WTC11 (cell line): ENCODE results near the gene GALNTL6. TPM values are rescaled to one million over a fixed set of nuclear protein-coding genes. Genes with fewer than 3 reads are reported as not detected.

Experiments
- ATAC-seq: fragments of 200-7000 bp; cut with Tn5 transposase; 2 replicates; pipeline ENCODE4 v1.10.0; 2021; ENCODE audit warnings: mild to moderate bottlenecking, moderate library complexity
- CTCF ChIA-PET: fragments of 300-600 bp; sonication (Branson Sonifier 250); formaldehyde crosslinking; loops from one replicate; lab custom pipeline; 2021; ENCODE audit warnings: antibody characterized with exemption; lab: Charles Lee
- POLR2A ChIA-PET: fragments of 350-600 bp; sonication (Branson Sonifier 250); formaldehyde crosslinking; loops from one replicate; lab custom pipeline; 2021; ENCODE audit warnings: antibody characterized with exemption; lab: Charles Lee
- DNase-seq: peaks from one replicate; pipeline ENCODE4 v3.0.0; 2021; ENCODE audit warnings: low spot score
- H3K27ac Mint-ChIP-seq: 2 replicates; pipeline ENCODE4 v1.8.0; 2021; ENCODE audit warnings: mixed read lengths
- H3K27me3 Mint-ChIP-seq: 2 replicates; pipeline ENCODE4 v1.8.0; 2021; ENCODE audit warnings: low read depth, mild to moderate bottlenecking, moderate library complexity, mixed read lengths
- H3K36me3 Mint-ChIP-seq: 2 replicates; pipeline ENCODE4 v1.8.0; 2021; ENCODE audit warnings: mixed read lengths
- H3K4me1 Mint-ChIP-seq: 2 replicates; pipeline ENCODE4 v1.8.0; 2022; ENCODE audit warnings: mixed read lengths
- H3K4me3 Mint-ChIP-seq: 2 replicates; pipeline ENCODE4 v1.8.0; 2021; ENCODE audit warnings: mild to moderate bottlenecking, moderate library complexity, mixed read lengths
- H3K9me3 Mint-ChIP-seq: 2 replicates; pipeline ENCODE4 v1.8.0; 2021; ENCODE audit warnings: mixed read lengths
- CREB1 ChIP-seq: sonication (generic); formaldehyde crosslinking; IDR thresholded peaks from 2 replicates; pipeline ENCODE4 v1.8.0; 2023; ENCODE audit warnings: mild to moderate bottlenecking, missing genetic modification reagents
- FOXJ3 ChIP-seq: sonication (generic); formaldehyde crosslinking; IDR thresholded peaks from 2 replicates; pipeline ENCODE4 v1.9.0; 2021; ENCODE audit warnings: missing genetic modification reagents, mild to moderate bottlenecking, borderline replicate concordance
- FOXP1 ChIP-seq: sonication (generic); formaldehyde crosslinking; IDR thresholded peaks from 2 replicates; pipeline ENCODE4 v1.8.0; 2022; ENCODE audit warnings: missing genetic modification reagents, mild to moderate bottlenecking, moderate library complexity, borderline replicate concordance
- IRF2 ChIP-seq: sonication (generic); formaldehyde crosslinking; IDR thresholded peaks from 2 replicates; pipeline ENCODE4 v1.8.0; 2022; ENCODE audit warnings: low read depth, missing genetic modification reagents, borderline replicate concordance
- MXD4 ChIP-seq: fragments of 250-450 bp; sonication (Bioruptor Pico); IDR thresholded peaks from 2 replicates; pipeline ENCODE4 v1.8.0; 2021; ENCODE audit warnings: mild to moderate bottlenecking, moderate library complexity, borderline replicate concordance
- MYBL2 ChIP-seq: sonication (generic); formaldehyde crosslinking; IDR thresholded peaks from 2 replicates; pipeline ENCODE4 v1.8.1; 2023; ENCODE audit warnings: mild to moderate bottlenecking, moderate library complexity, missing genetic modification reagents
- RORB ChIP-seq: fragments of 250-450 bp; sonication (Bioruptor Pico); IDR thresholded peaks from 2 replicates; pipeline ENCODE4 v1.9.0; 2021; ENCODE audit warnings: mild to moderate bottlenecking
- TEAD4 ChIP-seq: sonication (generic); formaldehyde crosslinking; IDR thresholded peaks from 2 replicates; pipeline ENCODE4 v1.8.0; 2022; ENCODE audit warnings: mild to moderate bottlenecking, missing genetic modification reagents
- ZNF138 ChIP-seq: sonication (generic); formaldehyde crosslinking; conservative IDR thresholded peaks from 2 replicates; pipeline ENCODE4 v1.8.1; 2022; ENCODE audit warnings: mild to moderate bottlenecking, moderate library complexity, missing genetic modification reagents
- ZNF416 ChIP-seq: fragments of 250-450 bp; sonication (Bioruptor Pico); IDR thresholded peaks from 2 replicates; pipeline ENCODE4 v1.9.0; 2021; ENCODE audit warnings: mild to moderate bottlenecking, inconsistent platforms
- total RNA-seq: library from RNA; stranded (reverse); gene quantifications from 3 replicates; pipeline ENCODE4 v1.2.3, GENCODE V29; 2021
- TF ChIP-seq, protein P1 (sequence below): fragments of 250-450 bp; sonication (Bioruptor Pico); IDR thresholded peaks from 2 replicates; pipeline ENCODE4 v1.9.0; 2021; ENCODE audit warnings: mild to moderate bottlenecking
- TF ChIP-seq, protein P2 (sequence below): fragments of 250-450 bp; sonication (Bioruptor Pico); IDR thresholded peaks from 2 replicates; pipeline ENCODE4 v1.9.0; 2021; ENCODE audit warnings: mild to moderate bottlenecking
- TF ChIP-seq, protein P3 (sequence below): fragments of 250-450 bp; sonication (Bioruptor Pico); conservative IDR thresholded peaks from 2 replicates; pipeline ENCODE4 v1.9.0; 2021; ENCODE audit warnings: mild to moderate bottlenecking
- TF ChIP-seq, protein P4 (sequence below): sonication (generic); formaldehyde crosslinking; IDR thresholded peaks from 2 replicates; pipeline ENCODE4 v1.8.1; 2022; ENCODE audit warnings: missing genetic modification reagents, borderline replicate concordance
- TF ChIP-seq, protein P5 (sequence below): sonication (generic); formaldehyde crosslinking; IDR thresholded peaks from 2 replicates; pipeline ENCODE4 v1.8.1; 2023; ENCODE audit warnings: mild to moderate bottlenecking, moderate library complexity, missing genetic modification reagents
- TF ChIP-seq, protein P6 (sequence below): sonication (generic); formaldehyde crosslinking; conservative IDR thresholded peaks from 2 replicates; pipeline ENCODE4 v1.8.1; 2022; ENCODE audit warnings: mild to moderate bottlenecking, missing genetic modification reagents

GALNTL6 gene
- total RNA-seq, 1 experiment from 2014 or later: 0.24 TPM

DNA sequence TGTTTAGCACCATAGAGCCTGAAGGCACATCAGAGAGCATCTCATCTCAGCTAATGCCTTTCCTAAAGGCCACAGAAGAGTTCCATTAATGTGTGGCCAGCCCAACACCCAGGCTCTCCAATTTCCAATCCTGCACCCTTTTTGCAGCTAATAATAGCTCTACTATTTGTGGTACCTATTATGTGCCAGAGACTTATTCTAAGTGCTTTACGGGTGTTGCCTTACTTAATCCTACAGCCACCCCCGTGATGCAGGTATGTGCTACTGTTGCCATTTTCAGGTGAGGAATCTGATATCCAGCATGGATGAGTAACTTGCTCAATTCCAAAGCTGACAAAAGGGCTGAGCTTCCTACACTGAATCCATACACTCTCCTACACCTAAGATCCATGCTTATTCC, 1137.8 kb downstream of the GALNTL6 start:
- Mint-ChIP-seq H3K36me3 (no peaks in the 10 kb centered on the region), H3K4me3 (no peak overlapping the region), H3K27me3 (no peaks in the 10 kb centered on the region), H3K9me3 (no peaks in the 10 kb centered on the region), H3K4me1 (peaks cover 6% of the 10 kb centered on the region), H3K27ac (no peak overlapping the region)
- no peak for ATAC-seq
- POLR2A ChIA-PET: no interaction called here
- TF ChIP-seq, protein P1, sequence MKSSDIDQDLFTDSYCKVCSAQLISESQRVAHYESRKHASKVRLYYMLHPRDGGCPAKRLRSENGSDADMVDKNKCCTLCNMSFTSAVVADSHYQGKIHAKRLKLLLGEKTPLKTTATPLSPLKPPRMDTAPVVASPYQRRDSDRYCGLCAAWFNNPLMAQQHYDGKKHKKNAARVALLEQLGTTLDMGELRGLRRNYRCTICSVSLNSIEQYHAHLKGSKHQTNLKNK (CRISPR knock-in tag): no peak
- no peak for TF ChIP-seq FOXP1 (CRISPR knock-in tag)
- no peak for TF ChIP-seq CREB1 (CRISPR knock-in tag)
- TF ChIP-seq MYBL2 (CRISPR knock-in tag): no peak
- TF ChIP-seq, protein P2, sequence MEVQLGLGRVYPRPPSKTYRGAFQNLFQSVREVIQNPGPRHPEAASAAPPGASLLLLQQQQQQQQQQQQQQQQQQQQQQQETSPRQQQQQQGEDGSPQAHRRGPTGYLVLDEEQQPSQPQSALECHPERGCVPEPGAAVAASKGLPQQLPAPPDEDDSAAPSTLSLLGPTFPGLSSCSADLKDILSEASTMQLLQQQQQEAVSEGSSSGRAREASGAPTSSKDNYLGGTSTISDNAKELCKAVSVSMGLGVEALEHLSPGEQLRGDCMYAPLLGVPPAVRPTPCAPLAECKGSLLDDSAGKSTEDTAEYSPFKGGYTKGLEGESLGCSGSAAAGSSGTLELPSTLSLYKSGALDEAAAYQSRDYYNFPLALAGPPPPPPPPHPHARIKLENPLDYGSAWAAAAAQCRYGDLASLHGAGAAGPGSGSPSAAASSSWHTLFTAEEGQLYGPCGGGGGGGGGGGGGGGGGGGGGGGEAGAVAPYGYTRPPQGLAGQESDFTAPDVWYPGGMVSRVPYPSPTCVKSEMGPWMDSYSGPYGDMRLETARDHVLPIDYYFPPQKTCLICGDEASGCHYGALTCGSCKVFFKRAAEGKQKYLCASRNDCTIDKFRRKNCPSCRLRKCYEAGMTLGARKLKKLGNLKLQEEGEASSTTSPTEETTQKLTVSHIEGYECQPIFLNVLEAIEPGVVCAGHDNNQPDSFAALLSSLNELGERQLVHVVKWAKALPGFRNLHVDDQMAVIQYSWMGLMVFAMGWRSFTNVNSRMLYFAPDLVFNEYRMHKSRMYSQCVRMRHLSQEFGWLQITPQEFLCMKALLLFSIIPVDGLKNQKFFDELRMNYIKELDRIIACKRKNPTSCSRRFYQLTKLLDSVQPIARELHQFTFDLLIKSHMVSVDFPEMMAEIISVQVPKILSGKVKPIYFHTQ: no peak
- TF ChIP-seq TEAD4 (CRISPR knock-in tag): no peak
- TF ChIP-seq, protein P3, sequence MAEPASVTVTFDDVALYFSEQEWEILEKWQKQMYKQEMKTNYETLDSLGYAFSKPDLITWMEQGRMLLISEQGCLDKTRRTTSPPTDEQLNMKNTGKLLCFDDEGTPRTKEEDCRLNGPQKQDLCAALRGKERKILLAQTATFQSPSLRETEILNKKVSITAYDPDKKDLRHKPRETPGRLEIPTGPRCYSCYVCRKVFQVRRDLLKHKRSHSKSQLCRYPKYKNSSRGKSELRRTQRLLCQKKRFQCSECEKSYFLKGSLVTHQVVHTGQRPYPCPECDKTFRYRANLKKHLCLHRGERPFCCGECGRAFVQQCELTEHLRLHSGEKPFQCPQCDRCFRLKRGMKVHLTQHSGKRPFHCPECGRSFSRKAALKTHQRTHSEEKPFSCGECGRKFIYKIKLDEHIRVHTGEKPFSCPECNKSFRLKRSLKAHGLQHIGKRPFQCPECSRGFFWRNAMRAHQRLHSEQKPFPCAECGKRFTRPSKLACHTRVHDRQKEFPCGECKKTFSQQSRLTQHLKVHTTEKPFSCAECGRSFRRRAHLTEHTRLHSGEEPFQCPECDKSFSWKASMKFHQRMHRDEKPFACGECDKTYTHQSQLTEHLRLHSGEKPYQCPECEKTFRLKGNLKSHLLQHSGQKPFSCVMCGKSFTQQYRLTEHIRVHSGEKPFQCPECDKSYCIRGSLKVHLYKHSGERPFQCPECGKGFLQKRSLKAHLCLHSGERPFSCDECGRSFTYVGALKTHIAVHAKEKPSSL (CRISPR knock-in tag): no peak
- no peak for TF ChIP-seq IRF2 (CRISPR knock-in tag)
- TF ChIP-seq ZNF416 (CRISPR knock-in tag): no peak
- TF ChIP-seq FOXJ3 (CRISPR knock-in tag): no peak
- TF ChIP-seq ZNF138: no peak
- no peak for TF ChIP-seq MXD4 (CRISPR knock-in tag)
- TF ChIP-seq, protein P4, sequence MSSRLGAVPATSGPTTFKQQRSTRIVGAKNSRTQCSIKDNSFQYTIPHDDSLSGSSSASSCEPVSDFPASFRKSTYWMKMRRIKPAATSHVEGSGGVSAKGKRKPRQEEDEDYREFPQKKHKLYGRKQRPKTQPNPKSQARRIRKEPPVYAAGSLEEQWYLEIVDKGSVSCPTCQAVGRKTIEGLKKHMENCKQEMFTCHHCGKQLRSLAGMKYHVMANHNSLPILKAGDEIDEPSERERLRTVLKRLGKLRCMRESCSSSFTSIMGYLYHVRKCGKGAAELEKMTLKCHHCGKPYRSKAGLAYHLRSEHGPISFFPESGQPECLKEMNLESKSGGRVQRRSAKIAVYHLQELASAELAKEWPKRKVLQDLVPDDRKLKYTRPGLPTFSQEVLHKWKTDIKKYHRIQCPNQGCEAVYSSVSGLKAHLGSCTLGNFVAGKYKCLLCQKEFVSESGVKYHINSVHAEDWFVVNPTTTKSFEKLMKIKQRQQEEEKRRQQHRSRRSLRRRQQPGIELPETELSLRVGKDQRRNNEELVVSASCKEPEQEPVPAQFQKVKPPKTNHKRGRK: no peak
- no peak for TF ChIP-seq RORB
- TF ChIP-seq, protein P5, sequence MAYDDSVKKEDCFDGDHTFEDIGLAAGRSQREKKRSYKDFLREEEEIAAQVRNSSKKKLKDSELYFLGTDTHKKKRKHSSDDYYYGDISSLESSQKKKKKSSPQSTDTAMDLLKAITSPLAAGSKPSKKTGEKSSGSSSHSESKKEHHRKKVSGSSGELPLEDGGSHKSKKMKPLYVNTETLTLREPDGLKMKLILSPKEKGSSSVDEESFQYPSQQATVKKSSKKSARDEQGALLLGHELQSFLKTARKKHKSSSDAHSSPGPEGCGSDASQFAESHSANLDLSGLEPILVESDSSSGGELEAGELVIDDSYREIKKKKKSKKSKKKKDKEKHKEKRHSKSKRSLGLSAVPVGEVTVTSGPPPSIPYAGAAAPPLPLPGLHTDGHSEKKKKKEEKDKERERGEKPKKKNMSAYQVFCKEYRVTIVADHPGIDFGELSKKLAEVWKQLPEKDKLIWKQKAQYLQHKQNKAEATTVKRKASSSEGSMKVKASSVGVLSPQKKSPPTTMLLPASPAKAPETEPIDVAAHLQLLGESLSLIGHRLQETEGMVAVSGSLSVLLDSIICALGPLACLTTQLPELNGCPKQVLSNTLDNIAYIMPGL (CRISPR knock-in tag): no peak
- TF ChIP-seq, protein P6, sequence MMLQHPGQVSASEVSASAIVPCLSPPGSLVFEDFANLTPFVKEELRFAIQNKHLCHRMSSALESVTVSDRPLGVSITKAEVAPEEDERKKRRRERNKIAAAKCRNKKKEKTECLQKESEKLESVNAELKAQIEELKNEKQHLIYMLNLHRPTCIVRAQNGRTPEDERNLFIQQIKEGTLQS (CRISPR knock-in tag): no peak
- TF ChIP-seq, all 79 proteins: peak for 0
- CTCF ChIA-PET: interaction anchor here (0.9 kb wide), 1 partner anchor 351 kb away, joined by 3 read pairs; no protein-coding TSS in a partner anchor
- DNase-seq: no peak
